Activated naive CD4-positive, alpha-beta T cell treated with anti-CD3 and anti-CD28 coated beads, Interleukin-2, amount 10 ng/mL, durations not matched to agents 7 days and 5 days (primary cell): ENCODE measurements around the gene PCDH17.

Source experiments
- CTCF ChIA-PET: fragments of 350-600 bp; sonication (Branson Sonifier 250); formaldehyde crosslinking; loops from one replicate; lab custom pipeline; 2021; ENCODE audit warnings: antibody characterized with exemption; lab: Charles Lee
- DNase-seq: peaks from one replicate; pipeline ENCODE4 v3.0.0-alpha.2; 2020
- H3K27ac Mint-ChIP-seq: one replicate; pipeline ENCODE4 v1.8.0; 2021; ENCODE audit warnings: mild to moderate bottlenecking, moderate library complexity, mixed read lengths
- H3K27me3 Mint-ChIP-seq: one replicate; pipeline ENCODE4 v1.8.0; 2021; ENCODE audit warnings: mild to moderate bottlenecking, mixed read lengths
- H3K36me3 Mint-ChIP-seq: one replicate; pipeline ENCODE4 v1.8.0; 2021; ENCODE audit warnings: mixed read lengths
- H3K4me1 Mint-ChIP-seq: one replicate; pipeline ENCODE4 v1.8.0; 2021; ENCODE audit warnings: mixed read lengths
- H3K4me3 Mint-ChIP-seq: one replicate; pipeline ENCODE4 v1.8.0; 2021; ENCODE audit warnings: mild to moderate bottlenecking, moderate library complexity, mixed read lengths
- H3K9me3 Mint-ChIP-seq: one replicate; pipeline ENCODE4 v1.8.0; 2021; ENCODE audit warnings: mixed read lengths

The PCDH17 gene

GRCh38 chr13:57734306-57734705 is 102.8 kb downstream of the PCDH17 start:
- no peaks in the 10 kb centered on the region for H3K36me3 Mint-ChIP-seq
- H3K4me1 Mint-ChIP-seq: no peaks in the 10 kb centered on the region
- no peaks in the 10 kb centered on the region for H3K27me3 Mint-ChIP-seq
- DNase-seq: no peak
- H3K27ac Mint-ChIP-seq: no peak overlapping the region
- peaks cover 6% of the 10 kb centered on the region for H3K9me3 Mint-ChIP-seq
- H3K4me3 Mint-ChIP-seq: no peak overlapping the region
- CTCF ChIA-PET: no interaction called here

DNA sequence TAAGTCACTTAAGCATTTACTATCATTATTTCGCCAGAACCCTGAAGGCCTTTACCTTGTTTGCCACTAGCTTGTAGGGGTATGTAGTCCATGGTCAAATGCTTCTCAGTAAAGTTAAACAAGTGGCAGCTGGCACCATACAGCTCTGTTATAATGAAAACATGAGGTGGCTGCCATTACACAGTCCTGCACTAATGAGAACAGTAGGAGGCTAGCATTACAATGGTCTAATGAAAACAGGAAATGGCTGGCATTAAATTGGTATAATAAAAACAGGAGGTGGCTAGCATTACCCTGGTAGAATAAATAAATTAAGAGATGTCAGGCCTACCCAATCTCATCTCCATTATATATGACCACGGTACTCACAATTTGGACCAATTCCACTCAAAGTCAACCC is 107.5 kb downstream of the PCDH17 start:
- Mint-ChIP-seq H3K27ac (no peak overlapping the region), H3K36me3 (no peaks in the 10 kb centered on the region), H3K27me3 (no peaks in the 10 kb centered on the region), H3K4me3 (no peak overlapping the region), H3K4me1 (no peaks in the 10 kb centered on the region), H3K9me3 (peaks cover 6% of the 10 kb centered on the region)
- CTCF ChIA-PET: no interaction called here
- no peak for DNase-seq

GRCh38 chr13:57739543-57740190 is 108.1 kb downstream of the PCDH17 start:
- DNase-seq: no peak
- no peaks in the 10 kb centered on the region for H3K27me3 Mint-ChIP-seq
- H3K4me1 Mint-ChIP-seq: no peaks in the 10 kb centered on the region
- CTCF ChIA-PET: no interaction called here
- no peak overlapping the region for H3K4me3 Mint-ChIP-seq
- no peaks in the 10 kb centered on the region for H3K36me3 Mint-ChIP-seq
- H3K27ac Mint-ChIP-seq: no peak overlapping the region
- peaks cover 6% of the 10 kb centered on the region for H3K9me3 Mint-ChIP-seq

DNA sequence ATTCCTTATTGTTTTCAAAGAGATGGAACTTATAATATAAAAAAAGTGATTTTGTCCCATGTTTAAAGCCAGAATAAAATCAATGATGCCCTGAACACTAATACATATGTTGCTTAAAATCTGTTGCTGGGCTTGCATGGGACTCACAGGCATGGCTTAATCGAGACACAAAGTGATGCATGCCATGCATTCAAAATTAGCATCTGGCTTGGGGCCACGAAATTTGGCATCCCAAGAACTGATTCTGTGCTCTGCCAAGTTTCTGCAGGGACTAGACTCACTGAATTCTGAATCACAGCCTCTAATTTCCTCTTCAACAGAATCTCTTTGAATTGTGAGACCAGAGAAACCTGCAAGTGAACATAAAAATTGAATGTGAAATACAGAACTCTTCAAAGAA is 109.2 kb downstream of the PCDH17 start:
- no peak overlapping the region for H3K4me3 Mint-ChIP-seq
- CTCF ChIA-PET: no interaction called here
- H3K4me1 Mint-ChIP-seq: no peaks in the 10 kb centered on the region
- no peak overlapping the region for H3K27ac Mint-ChIP-seq
- H3K27me3 Mint-ChIP-seq: no peaks in the 10 kb centered on the region
- peaks cover 6% of the 10 kb centered on the region for H3K9me3 Mint-ChIP-seq
- DNase-seq: no peak
- no peaks in the 10 kb centered on the region for H3K36me3 Mint-ChIP-seq

GRCh38 chr13:57748096-57748495 is 116.6 kb downstream of the PCDH17 start:
- H3K4me3 Mint-ChIP-seq: no peak overlapping the region
- no peak overlapping the region for H3K27ac Mint-ChIP-seq
- H3K27me3 Mint-ChIP-seq: no peaks in the 10 kb centered on the region
- no peak for DNase-seq
- no peaks in the 10 kb centered on the region for H3K4me1 Mint-ChIP-seq
- H3K9me3 Mint-ChIP-seq: peaks cover 10% of the 10 kb centered on the region
- H3K36me3 Mint-ChIP-seq: no peaks in the 10 kb centered on the region
- CTCF ChIA-PET: interaction anchor here (0.7 kb wide), 1 partner anchor 11 kb away, joined by 3 read pairs; no protein-coding TSS in a partner anchor

DNA sequence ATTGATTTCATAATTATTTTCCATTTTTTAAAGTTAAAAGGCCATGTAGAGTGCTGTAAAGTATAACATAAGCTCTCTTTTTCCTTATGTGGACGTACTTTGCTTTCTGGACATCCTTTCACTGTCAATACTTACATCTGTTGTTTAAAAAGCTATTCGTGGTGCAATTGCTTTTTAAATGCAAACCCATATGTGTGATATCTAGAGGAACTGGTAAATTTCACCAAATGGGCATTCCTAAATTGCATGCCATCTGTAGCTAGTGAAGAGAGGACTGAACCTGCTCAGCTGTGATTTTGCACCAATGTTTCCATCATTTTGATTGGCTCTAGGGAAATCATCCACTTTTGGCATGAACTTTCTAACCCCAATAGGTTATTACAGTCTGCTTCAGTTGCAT is 129.4 kb downstream of the PCDH17 start:
- Mint-ChIP-seq H3K9me3 (peaks cover 2% of the 10 kb centered on the region), H3K36me3 (no peaks in the 10 kb centered on the region), H3K4me3 (no peak overlapping the region), H3K27ac (no peak overlapping the region), H3K4me1 (no peaks in the 10 kb centered on the region), H3K27me3 (no peaks in the 10 kb centered on the region)
- CTCF ChIA-PET: no interaction called here
- no peak for DNase-seq

DNA sequence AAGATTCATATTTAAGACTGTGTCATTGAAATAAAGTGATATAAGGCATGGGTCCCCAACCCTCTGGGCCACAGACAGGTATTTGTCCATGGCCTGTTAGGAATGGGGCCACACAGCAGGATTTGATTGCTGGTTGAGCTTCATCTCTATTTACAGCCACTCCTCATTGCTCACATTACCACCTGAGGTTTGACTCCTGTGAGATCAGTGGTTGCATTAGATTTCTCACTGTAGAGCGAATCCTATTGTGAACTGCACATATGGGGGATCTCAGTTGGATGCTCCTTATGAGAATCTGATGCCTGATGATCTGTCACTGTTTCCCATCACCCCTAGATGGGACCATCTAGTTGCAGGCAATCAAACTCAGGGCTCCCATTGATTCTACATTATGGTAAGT is 132.1 kb downstream of the PCDH17 start:
- no peaks in the 10 kb centered on the region for H3K36me3 Mint-ChIP-seq
- H3K27me3 Mint-ChIP-seq: no peaks in the 10 kb centered on the region
- CTCF ChIA-PET: no interaction called here
- no peak overlapping the region for H3K4me3 Mint-ChIP-seq
- H3K4me1 Mint-ChIP-seq: no peaks in the 10 kb centered on the region
- no peak for DNase-seq
- H3K27ac Mint-ChIP-seq: no peak overlapping the region
- peaks cover 2% of the 10 kb centered on the region for H3K9me3 Mint-ChIP-seq
